WERI-Rb-1 (cell line): ENCODE measurements around the gene CCNT2.

Source experiments
- DNase-seq: peaks from one replicate; pipeline ENCODE4 v3.0.0-alpha.2; 2020
- H3K27ac ChIP-seq: fragments of 250-450 bp; sonication (Bioruptor Pico); 2 replicates; pipeline ENCODE4 v1.5.1; 2020; ENCODE audit warnings: mild to moderate bottlenecking, moderate library complexity
- H3K27me3 ChIP-seq: fragments of 250-450 bp; sonication (Bioruptor Pico); 2 replicates; pipeline ENCODE4 v1.5.1; 2021; ENCODE audit warnings: mild to moderate bottlenecking, low read depth, moderate library complexity; ENCODE audit not compliant: insufficient read depth, severe bottlenecking
- H3K36me3 ChIP-seq: fragments of 250-450 bp; sonication (Bioruptor Pico); 2 replicates; pipeline ENCODE4 v1.5.1; 2020; ENCODE audit warnings: mild to moderate bottlenecking, moderate library complexity
- H3K4me3 ChIP-seq: 2 replicates; pipeline ENCODE4 v1.5.1; 2011; ENCODE audit warnings: low read depth, mild to moderate bottlenecking, control low read depth, low read length
- H3K9me3 ChIP-seq: fragments of 250-450 bp; sonication (Bioruptor Pico); 2 replicates; pipeline ENCODE4 v1.5.1; 2021; ENCODE audit warnings: mild to moderate bottlenecking, moderate library complexity; ENCODE audit not compliant: severe bottlenecking
- CTCF ChIP-seq: IDR thresholded peaks from 2 replicates; pipeline ENCODE4 v1.5.1; 2011; ENCODE audit warnings: low read depth, mild to moderate bottlenecking, control low read depth, inconsistent platforms, low read length

The CCNT2 gene

GRCh38 chr2:134918526-134919340, at the start of gene CCNT2:
TSS of gene CCNT2 (plus strand) at chr2:134918822. CDS start at chr2:134918855, 33 bp downstream.
- Histone ChIP-seq H3K9me3 (no peaks in the 10 kb centered on the region), H3K27me3 (no peaks in the 10 kb centered on the region), H3K36me3 (peaks cover 37% of the 10 kb centered on the region), H3K4me3 (peak within 1 kb of the TSS; percentile 83), H3K27ac (peak within 1 kb of the TSS; percentile 99)
- peak; percentile 99 for DNase-seq
- no peak for TF ChIP-seq CTCF

- DNase-seq, result no peak
- Histone ChIP-seq H3K9me3 (no peaks in the 10 kb centered on the region), H3K4me3 (no peak overlapping the region), H3K27me3 (no peaks in the 10 kb centered on the region), H3K27ac (no peak overlapping the region), H3K36me3 (no peaks in the 10 kb centered on the region)
- TF ChIP-seq CTCF, result no peak
These were observed 48.5 kb upstream of the CCNT2 start for GRCh38 chr2:134869946-134870736.

GRCh38 chr2:134873152-134873551, 45.5 kb upstream of the CCNT2 start:
- no peak for DNase-seq
- Histone ChIP-seq H3K27ac (no peak overlapping the region), H3K9me3 (no peaks in the 10 kb centered on the region), H3K36me3 (no peaks in the 10 kb centered on the region), H3K27me3 (no peaks in the 10 kb centered on the region), H3K4me3 (no peak overlapping the region)
- no peak for TF ChIP-seq CTCF

GRCh38 chr2:134875309-134875708, 43.3 kb upstream of the CCNT2 start:
- TF ChIP-seq CTCF, result no peak
- no peaks in the 10 kb centered on the region for H3K36me3 ChIP-seq
- DNase-seq, result no peak
- H3K9me3 ChIP-seq, result peaks cover 2% of the 10 kb centered on the region
- no peak overlapping the region for H3K27ac ChIP-seq
- H3K4me3 ChIP-seq, result no peak overlapping the region
- H3K27me3 ChIP-seq, result no peaks in the 10 kb centered on the region

GRCh38 chr2:134882773-134883172, 35.8 kb upstream of the CCNT2 start:
- DNase-seq, result no peak
- no peak for TF ChIP-seq CTCF
- H3K9me3 ChIP-seq, result peaks cover 2% of the 10 kb centered on the region
- H3K27ac ChIP-seq, result no peak overlapping the region
- no peaks in the 10 kb centered on the region for H3K36me3 ChIP-seq
- no peak overlapping the region for H3K4me3 ChIP-seq
- H3K27me3 ChIP-seq, result no peaks in the 10 kb centered on the region
